GM03348 (cell line): Measurements from ENCODE around the gene IFRD1.

Experiments
- DNase-seq: peaks from one replicate; pipeline ENCODE4 v3.0.0; 2012; ENCODE audit warnings: low spot score

Gene IFRD1

GRCh38 chr7:112520787-112521186, 70.5 kb downstream of the IFRD1 start:
- no peak for DNase-seq

GRCh38 chr7:112521942-112522341, 71.7 kb downstream of the IFRD1 start:
- DNase-seq = no peak

- DNase-seq = no peak
Observed at GRCh38 chr7:112523871-112524270, 73.6 kb downstream of the IFRD1 start.
